ENCODE data around the gene LMBRD1. TPM values are rescaled to one million over a fixed set of nuclear protein-coding genes. Genes with fewer than 3 reads are reported as not detected.
"Not testable (repeated sequence)": the region's sequence is repeated elsewhere in the genome, so short reads cannot be mapped to it uniquely, and the experiment has no call there.

Gene LMBRD1
- total RNA-seq, 1 experiment from 2014 or later = 29.7 TPM

DNA sequence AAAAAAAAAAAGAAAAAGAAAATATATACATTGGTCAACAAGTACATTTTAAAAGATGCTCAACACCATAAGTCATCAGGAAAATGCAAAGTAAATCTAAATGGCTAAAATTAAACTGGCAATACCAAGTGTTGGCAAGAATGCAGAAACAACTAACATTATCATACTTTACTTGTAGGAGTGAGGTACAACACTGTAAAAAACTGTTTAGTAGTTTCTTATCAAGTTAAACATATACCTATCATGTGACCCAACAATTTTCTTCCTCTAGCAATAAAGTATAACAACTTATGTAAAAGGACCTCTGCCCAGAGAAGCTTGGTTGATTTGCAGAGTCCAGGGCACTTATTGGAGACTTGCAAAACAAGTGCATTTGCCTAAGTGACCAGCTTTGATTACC is 40.4 kb downstream of the LMBRD1 start:
- DNase-seq (ENCODE audit: low read depth) = no peak

DNA sequence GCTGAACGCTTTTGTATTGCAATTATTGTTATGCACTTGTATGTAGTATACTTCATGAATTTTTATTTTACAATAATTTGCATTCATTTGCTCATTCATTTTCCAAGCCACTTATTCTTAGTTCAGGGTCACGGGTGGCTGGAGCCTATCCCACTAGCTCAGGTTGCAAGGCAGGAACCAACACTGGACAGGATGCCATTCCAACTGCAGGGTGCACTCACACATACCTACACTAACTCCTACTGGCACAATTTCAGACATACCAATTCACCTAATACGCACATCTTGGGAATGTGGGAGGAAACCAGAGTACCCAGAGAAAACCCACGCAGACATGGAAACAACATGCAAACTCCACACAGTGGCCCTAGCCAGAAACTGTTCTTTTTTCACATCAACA is 61.8 kb downstream of the LMBRD1 start:
- no peak for DNase-seq (ENCODE audit: low read depth)

DNA sequence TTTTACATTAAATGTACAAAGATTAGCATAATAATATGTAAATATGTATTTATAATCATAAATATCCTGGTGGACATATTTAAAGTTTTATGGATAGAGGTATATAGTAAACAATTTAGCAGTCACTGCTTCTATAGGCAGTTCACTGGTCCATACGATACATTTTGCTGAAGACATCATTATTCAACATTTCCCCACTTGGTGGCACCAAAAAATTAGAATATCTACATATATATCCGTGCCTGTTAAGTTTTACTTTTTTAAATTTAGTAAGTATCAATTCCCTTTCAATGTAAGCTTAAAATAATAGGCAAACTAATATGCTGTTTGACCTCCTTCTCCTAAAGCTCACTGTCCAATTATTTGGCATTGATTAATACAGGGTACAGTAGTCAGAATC is 64.2 kb downstream of the LMBRD1 start:
- DNase-seq (ENCODE audit: low read depth) = peak; percentile 19

DNA sequence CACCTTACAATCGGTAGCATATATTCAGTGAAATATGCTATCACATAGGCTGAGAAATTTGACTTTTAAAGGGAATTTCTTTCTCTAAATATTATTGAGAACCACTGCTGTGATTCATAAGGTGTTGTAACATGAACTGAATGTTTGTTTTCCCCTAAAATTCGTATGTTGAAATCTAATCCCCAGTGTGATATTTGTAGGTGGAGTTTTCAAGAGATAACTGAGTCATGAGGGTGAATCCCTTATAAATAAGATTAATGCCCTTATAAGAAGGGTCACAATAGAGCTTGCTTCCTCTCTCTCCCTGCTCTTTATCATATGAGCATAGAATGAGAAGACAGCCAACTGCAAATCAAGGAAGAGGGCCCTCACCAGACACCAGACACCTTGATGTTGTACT is 64.8 kb downstream of the LMBRD1 start:
- peak; percentile 14 for DNase-seq (ENCODE audit: low read depth)

DNA sequence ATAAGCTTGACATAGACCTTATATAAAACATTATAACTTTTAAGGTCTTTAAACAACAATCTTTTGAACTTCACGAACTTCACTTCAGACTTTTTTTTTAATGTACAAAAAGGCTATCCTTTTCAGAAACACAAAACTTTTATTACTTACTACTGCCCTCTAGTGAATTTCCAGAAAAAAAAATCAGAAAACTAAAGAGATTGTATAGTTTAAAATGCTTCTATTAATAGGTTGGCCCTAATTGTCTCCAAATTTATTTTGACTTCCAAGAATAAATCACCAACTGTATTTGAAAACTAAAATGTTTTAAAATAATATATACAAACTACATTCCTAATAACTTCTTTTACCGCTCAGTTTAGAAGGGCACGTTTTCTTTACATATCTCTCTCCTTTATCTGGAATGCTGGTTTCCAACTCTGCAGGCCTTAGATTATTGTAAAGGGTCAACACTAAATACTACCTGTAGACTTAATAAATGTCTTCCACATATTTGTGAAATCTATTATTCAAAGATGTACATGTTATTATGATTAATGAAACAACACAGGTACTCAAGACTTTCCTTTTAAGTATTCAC is 66.8 kb downstream of the LMBRD1 start:
- peak; percentile 12 for DNase-seq (ENCODE audit: low read depth)

DNA sequence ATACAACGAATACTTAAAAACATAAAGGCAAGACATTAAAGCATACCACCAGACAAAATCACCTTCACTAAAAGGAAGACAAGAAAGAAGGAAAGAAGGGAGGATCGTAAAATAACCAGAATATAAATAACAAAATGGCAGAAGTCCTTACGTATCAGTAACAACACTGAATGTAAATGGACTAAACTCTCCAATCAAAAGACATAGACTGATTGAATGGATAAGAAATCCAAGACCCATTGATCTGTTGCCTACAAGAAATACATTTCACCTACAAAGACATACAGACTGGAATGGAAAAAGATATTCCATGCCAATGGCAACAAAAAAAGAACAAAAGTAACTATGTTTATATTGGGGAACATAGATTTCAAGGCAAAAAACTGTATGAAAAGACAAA is 74.1 kb downstream of the LMBRD1 start:
- DNase-seq (ENCODE audit: low read depth) = no peak

DNA sequence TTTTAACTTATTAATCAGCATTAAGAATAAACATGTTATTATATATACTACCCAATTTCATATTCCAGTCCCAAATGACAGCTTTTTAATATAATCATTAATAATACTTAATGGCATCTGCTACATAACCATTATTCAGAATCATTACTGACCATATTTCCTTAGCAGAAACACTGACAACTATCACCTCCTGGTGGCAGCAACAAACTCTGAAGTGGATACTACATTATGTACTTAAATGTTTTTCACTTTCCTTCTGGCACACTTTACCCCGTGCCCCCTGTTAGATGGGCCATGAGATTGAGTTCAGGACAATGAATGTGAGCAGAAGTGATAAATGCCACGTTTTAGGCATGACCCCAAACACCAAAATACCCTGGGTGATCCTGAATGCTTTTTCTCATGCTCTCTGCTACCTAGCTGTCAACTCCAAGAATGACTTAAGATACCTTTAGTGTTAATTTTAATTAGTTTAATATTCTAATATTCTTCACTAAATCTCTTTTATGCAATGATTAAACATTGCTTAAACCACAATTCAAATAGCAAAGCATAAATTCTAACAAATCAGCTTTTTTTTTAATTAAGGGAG is 77.1 kb downstream of the LMBRD1 start:
- peak; percentile 41 for DNase-seq (ENCODE audit: low read depth)

DNA sequence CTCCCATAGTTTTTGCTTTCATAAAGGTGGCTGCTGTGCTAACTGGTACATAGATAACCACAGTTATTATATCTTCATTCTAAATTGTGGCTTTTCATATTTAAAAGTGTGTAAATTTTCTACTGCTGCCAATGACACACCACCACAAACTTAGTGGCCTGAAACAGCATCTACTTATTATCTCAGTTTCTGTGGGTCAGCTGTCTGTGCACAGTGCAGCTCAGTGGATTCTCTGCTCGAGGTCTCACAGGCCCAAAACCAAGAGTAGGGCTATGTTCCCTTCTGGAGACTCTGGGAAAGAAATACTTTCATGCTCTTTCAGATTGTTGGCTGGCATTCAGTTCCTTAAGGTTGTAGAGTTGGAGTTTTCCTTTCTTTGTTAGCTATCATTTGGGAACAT is 90.1 kb downstream of the LMBRD1 start:
- no peak for DNase-seq (ENCODE audit: low read depth)

DNA sequence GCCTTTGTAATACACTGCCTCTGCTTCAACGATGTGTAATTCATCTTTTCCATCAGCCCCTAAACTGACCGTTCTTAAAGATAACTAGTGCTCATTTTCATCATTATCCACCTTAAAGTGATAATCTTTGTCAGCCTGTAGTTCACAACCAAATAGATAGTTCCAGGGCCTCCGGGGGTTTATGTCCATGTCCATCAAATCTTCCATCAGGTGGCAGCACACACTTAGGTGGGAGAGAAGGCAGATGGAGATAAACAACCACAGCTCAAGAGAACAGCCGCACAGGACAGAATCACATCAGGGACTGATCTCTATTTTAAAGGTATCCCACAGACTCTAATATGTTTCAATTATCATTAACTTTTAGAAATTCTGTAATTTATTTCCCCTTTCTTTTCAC is 90.9 kb downstream of the LMBRD1 start:
- DNase-seq (ENCODE audit: low read depth) = no peak

DNA sequence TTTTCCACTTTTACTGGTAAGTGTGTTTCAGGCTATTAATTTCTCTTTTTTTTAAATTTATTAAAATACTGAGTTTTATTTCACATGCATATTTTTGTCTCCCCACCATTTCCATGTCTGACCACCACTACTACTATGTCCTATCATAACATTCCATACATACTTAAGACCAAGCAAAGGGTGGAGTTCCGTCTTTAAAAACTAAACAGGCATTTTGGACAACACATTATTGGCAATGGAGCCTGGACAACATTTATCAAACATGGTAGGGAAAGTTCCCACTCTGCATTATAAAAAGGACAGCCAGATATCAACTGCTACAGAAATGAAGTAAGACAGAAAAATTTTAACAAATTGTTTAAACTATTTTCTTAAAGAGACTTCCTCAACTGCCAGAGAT is 91.9 kb downstream of the LMBRD1 start:
- DNase-seq (ENCODE audit: low read depth) = peak; percentile 10

DNA sequence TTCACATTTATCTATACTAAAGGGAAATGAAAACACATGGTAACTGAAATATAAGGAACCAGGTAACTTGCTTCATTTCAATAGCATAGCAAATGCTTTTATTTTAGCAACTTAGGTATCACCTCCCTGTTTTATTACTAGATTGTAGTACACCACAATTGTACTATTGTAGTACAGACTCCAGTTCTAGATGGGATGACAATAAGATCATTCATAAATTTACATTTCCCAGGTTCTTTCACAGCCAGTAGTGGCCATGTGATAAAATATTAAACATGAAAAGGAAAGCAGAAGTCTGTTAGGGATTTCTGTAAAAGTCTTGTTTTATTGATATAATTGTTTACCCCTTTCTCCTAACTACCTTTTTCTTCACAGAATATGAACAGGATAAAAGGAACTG is 97.2 kb downstream of the LMBRD1 start:
- no peak for DNase-seq (ENCODE audit: low read depth)

DNA sequence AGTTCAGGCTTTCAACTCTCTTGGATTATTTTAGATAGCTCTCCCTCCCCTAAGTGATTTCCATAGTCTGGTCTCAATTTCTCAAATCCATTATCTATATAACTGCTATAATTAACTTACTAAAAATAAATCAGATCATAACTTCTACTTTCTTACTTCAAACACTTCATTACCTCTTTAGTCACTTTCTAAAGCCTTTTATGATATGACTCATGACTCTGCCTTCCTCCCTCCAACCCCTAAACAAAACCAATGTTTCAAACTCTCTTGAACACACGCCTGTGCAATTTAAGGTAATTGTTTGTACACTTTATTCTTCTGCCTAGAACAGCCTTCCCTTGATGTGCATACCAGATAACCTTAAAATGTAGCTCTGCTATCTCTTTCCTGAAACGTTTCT is 100.5 kb downstream of the LMBRD1 start:
- peak; percentile 25 for DNase-seq (ENCODE audit: low read depth)

DNA sequence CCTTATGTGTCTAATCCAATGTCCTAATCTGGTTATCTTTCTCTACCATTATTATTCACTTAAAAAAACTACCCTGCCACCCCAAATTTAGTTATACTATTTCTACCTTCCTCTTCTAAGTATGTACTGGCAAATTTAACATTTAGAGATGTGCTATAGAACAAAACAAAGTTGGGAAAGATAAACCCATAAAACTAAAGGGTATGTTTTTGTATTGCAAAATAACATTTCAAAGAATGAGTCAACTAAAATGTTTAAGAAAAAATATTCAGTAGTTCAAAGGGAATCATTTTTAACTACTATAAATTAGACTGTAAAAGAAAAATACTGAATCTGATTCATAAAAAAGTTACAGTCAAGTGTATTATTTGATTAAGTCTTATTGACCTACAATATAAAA is 103.0 kb downstream of the LMBRD1 start:
- peak; percentile 32 for DNase-seq (ENCODE audit: low read depth)

DNA sequence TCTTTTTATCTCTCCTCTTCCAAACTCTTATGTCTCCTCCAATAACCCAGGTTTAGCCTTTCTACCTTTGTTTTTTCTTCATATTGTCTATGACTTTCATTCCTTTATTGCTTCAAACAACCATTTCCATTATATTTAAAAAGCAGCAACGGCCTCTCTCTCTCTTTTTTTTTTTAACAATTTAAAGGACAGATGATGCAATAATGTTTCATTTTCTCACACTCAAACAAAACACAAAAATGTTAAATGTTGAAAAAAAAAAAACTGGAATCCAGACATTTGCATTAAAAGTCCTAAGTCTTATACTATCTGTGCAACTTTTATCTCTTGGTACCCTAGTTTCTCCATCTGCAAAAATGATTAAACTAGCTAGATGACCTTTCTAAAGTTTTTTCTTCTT is 105.8 kb downstream of the LMBRD1 start:
- DNase-seq (ENCODE audit: low read depth) = no peak

DNA sequence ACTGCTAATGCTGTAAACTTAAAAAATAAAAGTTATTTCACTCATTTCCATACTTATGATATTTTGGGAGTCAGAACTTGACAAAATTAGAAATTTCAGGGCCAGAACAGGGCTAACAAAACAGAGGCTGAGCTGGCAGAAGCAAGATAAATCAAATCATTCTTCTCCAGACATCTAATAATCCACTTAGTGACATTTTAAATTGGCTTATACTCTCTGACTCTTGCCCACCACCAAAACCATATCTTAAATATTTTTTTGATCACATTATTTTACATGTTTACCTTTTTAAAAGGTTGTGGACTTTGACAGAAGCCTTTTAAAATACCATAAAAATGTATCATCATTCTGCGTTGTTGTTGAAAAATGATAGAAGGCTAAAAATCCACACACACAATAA is 116.5 kb downstream of the LMBRD1 start:
- DNase-seq (ENCODE audit: low read depth) = no peak

DNA sequence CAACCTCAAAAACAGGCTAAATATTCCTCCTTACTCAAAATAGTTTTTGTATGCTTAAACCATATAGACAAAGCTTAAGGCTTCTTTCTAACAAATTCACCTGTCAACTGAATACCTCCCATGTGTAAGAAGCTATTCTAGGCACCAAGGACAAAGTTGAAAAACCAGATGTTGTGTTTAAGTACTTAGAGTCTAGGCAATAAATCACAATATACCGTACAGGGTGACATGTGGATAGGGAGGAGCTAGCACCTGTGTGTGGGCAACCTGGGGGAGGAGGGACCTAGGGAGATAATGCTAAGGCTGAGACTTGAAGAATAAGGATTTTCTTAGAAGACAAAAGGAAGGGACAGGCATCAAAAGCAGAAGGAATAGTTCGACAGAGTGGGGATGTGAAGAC is 123.5 kb downstream of the LMBRD1 start:
- no peak for DNase-seq (ENCODE audit: low read depth)

DNA sequence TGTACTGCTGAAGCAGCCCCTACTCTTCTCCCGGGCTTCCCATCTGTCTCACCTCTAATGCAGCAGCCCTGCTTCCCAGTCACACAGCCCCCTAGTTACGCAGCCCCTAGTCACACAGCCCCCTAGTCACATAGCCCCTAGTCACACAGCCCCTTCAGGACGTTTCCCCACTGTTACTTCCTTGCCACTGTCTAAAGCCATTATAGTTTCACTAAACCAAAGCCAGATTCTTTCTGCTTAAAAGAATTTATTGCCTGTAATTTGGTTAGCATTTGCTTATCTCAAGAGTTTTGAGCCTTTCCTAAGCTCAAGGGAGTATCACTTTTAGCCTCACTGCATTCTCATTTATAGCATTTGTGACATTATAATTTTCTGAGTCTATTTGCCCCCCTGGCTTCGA is 127.9 kb downstream of the LMBRD1 start:
- DNase-seq (ENCODE audit: low read depth) = no peak

DNA sequence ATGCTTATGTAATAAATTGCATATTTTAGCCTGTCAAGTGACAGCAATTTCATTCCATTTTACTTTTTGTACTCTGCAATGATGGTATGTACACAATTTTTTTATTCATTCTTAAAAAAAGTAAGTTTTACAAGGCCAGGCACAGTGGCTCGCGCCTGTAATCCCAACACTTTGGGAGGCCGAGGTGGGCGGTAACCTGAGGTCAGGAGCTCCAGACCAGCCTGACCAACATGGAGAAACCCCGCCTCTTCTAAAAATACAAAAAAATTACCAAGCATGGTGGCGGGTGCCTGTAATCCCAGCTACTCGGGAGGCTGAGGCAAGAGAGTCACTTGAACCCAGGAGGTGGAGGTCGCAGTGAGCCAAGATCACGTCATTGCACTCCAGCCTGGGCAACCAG is 130.0 kb downstream of the LMBRD1 start:
- DNase-seq (ENCODE audit: low read depth) = not testable (repeated sequence)

DNA sequence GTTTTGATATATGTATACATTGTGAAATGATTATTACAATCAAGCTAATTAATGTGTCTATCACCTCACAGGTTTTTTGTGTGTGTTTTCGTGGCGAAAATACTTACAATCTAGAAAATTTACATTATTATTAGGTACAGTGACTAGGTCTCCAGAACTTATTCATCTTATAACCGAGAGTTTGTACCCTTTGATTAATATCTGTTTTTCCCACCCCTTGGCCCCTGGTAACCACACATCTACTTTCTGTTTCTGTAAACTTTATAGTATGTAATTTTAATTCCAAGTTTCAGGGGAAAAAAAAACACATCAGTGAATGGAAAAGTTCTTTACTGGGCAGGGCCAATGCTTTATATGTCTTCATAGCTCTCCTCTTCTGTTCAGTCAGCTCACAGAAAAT is 131.4 kb downstream of the LMBRD1 start:
- no peak for DNase-seq (ENCODE audit: low read depth)

DNA sequence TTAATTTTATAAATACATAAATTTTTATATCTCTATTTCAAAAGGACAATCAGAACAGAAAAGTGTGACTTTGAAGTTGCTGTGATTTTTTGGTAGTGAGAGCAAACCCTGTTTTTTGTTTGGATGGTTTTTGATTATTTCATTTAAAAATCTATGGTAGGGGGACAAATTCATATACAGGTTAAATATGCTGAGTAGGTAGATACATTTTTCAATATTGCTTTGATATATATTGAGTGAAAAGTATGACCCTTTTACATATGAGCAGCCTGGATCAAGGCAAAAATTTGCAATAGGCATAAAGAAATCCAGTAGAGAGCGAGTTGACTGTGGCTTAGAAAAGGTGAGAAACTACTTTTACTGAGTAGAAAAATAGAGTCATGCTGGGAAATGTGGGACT is 132.3 kb downstream of the LMBRD1 start:
- no peak for DNase-seq (ENCODE audit: low read depth)

DNA sequence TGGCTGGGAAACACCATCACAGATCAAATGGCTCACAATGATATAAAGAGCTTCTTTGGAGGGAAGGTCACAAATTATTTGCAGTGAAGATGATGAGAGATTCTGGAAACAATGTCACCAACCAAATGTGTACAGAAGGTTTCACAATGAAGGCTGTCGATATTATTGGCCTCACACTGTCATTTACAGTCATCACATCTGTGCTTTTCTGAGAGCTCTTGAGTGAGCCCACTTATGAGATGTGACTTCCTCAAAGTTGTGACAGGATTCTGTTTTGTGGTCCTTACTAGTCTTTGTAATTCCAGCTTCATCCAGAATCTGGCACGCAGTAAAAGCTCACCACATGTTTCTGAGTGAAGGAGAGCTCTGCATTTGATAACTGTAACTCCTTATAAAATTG is 133.6 kb downstream of the LMBRD1 start:
- DNase-seq (ENCODE audit: low read depth) = no peak

DNA sequence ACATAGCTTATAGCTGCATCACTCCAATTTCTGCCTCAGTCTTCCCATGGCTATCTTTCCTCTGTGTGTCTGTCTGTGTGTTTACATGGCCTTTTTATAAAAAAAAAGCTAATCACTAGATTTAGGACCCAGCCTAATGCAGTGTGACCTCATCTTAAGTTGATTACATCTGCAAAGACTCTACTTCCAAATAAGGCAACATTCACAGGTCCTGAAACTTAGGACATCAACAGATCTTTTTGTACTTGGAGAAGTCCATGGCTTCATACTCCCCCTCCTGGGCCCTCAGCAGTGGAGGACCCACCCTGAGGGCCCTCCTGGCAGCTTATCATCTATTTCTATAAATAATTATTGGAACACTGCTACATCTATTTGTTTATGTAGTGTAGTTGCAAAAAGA is 146.1 kb downstream of the LMBRD1 start:
- no peak for DNase-seq (ENCODE audit: low read depth)

DNA sequence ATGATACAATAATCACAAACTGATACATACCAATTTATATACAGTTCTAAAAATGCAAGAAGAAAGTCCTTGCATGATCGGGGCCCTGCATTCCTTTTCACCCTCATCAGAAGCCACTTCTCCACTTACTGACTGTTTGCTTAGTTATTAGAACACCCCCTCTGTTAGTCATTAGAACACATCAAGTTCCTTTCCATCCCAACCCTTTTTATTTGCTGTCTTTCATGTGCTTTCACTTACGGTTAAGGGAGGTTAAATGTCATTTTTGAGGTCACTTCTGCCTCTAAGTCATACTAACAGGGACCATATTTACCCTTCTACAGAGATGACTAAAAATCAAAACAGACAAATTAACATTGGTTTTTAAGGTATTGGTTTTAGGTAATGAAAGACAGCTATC is 149.1 kb downstream of the LMBRD1 start:
- peak; percentile 18 for DNase-seq (ENCODE audit: low read depth)

DNA sequence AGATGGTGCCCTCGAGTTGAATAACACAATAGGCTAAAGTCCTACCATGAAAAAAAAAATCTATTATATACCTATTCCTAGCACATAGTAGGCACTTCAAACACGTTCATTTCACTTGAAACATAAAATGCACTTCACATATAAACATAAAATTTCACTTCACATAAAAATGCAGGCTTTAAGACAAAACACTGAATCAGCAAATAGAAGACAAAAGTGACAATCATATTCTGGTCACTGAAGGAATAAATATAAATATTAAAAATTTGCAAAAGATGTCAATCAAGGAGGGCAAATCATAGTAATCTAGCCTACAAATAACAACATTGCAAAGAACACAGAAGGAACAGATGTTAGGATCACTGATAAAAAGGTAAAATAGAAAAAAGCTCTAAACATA is 153.1 kb downstream of the LMBRD1 start:
- no peak for DNase-seq (ENCODE audit: low read depth)
